ENCODE results near the gene LRRC26.
A peak's percentile ranks its signal among the peaks of the same experiment; 100 is the strongest.
"Not testable (repeated sequence)": the region's sequence is repeated elsewhere in the genome, so short reads cannot be mapped to it uniquely, and the experiment has no call there.

LRRC26 gene

DNA sequence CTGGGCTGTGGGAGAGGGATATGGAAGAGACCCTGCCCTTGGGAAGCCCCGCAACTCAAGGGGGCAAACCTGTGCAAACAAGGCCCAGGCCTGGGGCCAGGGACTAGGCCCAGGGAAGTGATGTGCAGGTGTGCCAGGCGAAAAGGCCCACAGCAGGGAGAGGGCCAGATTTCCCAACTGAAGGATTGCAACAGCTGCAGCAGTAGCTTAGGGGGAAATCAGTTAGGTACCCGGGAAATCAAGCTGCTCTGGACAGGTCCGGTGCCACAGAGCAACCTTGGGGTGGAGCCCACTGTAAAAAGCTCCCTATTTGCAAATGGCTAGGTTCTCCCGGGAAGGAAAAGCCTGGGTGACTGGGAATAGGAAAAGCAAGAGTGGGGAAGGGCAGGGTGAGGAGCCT, 20.5 kb downstream of the LRRC26 start:
- no peak for DNase-seq

GRCh38 chr9:137148661-137149060, 21.2 kb downstream of the LRRC26 start:
- DNase-seq, result no peak

- no peak for DNase-seq
Observed at GRCh38 chr9:137148242-137148641, 21.6 kb downstream of the LRRC26 start.

GRCh38 chr9:137147793-137148160, 22.1 kb downstream of the LRRC26 start:
- DNase-seq, result no peak

DNA sequence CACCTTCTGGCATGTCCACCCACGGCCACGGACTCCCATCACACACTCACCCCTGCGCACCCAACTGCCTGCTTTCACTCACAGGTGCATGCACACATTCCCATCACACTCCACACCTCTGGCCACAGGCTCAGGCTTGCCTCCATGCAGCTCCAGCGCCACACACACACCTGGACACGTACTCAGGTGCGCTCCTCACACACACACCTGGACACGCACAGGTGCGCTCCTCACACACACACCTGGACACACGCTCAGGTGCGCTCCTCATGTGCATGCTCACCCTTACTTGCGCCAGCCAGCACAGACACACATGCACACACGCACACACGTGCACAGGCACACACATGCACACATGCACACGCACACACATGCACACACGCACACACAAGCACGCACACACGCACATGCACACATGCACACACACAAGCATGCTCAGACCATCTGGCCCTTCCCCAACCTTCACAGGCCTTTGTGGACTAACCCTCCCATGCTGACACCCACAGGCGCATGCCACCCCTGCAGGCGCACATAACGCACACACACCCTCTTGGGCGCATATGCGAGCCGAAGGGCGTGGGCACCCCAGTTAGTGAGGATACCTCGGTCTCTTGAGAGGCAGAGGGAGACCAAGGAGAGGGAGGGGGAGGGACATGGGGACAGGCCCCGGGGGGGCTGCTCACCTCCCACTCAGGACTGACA, 22.6 kb downstream of the LRRC26 start:
- DNase-seq, result no peak

DNA sequence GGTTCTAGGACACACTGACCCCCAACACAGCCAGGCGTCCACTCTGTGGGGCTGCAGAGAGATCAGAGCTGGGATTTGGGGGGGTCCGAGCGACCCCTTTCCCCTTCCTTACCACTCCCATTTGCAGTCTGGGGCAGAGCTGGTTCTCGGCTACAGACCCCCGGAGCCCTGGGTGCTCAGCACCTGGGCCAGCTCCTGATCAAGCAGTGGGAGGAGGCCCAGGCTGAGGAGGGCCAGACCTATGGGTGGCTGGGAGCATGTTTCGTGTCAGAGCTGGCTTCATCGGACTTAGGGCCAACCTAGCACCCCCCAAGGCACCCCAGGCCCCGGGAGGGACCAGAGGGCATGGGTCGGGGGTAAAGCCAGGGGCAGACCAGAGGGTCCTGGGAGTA, 23.3 kb downstream of the LRRC26 start:
- DNase-seq, result no peak

GRCh38 chr9:137145731-137146526, 23.9 kb downstream of the LRRC26 start:
- no peak for DNase-seq

DNA sequence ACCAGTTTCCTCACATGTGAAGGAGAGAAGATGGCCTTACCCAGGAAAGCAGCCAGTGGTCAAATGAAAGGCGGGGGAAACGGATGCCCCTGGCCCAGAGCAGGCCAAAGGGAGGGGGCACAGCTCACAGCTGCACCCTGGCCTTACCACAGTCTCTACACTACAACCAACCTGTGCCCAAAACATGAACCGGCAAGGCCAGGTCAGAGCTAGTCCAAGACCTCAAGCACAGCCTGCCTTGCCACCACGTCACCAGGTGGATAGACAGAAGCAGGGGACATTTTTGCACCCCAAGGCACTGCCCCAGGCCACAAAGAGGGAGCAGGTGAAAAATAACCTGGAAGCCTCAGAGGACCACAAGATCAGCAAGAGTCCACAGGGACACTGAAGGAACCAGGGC, 26.4 kb downstream of the LRRC26 start:
- DNase-seq, result no peak

GRCh38 chr9:137141976-137142936, 27.6 kb downstream of the LRRC26 start:
- no peak for DNase-seq

GRCh38 chr9:137141050-137141810, 28.6 kb downstream of the LRRC26 start:
- DNase-seq, result no peak

DNA sequence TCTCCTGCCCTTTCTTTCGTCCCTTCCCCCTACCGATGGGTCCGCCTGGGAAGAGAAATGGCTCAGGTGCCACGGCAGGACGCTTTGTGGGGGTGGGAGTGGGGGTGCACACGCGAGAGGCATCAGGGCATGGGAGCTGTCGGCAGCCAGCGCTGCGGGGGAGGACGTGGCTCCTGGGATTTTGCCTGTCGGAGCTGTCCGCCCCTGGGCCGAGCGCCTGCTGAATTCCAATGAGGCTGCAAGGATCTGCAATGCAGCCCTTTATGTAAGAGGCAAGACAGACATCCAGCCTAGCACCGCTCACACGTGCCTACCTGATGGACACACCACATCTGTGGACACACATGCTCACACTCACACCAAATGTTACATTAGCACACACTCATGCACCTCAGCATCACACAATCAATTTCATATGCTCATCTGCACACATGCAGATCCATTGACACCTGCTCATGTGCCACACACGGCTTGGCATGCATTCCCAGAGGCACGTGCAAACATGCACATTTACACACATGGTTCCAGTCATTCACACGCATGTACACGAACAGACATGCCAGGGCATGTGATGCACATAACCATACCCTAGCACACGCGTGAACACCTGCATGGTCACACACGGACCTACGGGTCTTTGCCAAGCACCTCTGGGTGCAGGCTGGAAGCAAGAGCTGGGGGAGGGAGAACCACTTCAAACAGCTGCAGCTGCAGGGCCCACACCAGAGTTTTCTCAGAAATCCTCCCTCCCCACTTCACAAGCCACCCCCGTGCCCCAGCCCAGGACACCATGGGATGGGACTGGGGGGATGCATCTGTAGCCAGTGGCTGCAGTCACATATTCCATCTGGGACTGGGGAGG, 29.5 kb downstream of the LRRC26 start:
- DNase-seq, result no peak

GRCh38 chr9:137139468-137140150, 30.2 kb downstream of the LRRC26 start:
- no peak for DNase-seq

DNA sequence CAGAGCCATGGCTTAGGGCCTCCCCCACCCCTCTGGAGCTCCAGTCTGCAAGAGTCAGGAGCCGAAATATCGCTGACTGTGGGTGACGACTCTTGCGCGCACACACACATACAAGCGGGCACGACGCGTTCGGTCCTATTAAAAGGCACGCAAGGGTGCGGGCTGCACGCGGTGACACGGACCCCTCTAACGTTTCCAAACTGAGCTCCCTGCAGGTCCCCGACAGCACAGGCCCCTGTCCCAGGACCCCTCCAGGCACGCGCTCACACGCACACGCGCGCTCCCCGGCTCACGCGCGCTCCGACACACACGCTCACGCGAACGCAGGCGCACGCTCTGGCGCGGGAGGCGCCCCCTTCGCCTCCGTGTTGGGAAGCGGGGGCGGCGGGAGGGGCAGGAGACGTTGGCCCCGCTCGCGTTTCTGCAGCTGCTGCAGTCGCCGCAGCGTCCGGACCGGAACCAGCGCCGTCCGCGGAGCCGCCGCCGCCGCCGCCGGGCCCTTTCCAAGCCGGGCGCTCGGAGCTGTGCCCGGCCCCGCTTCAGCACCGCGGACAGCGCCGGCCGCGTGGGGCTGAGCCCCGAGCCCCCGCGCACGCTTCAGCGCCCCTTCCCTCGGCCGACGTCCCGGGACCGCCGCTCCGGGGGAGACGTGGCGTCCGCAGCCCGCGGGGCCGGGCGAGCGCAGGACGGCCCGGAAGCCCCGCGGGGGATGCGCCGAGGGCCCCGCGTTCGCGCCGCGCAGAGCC, 31.0 kb downstream of the LRRC26 start, which contains the start of gene GRIN1:
TSS of gene GRIN1 (plus strand) at position 433 of the 746 bp plus-strand sequence. CDS start 333 bp downstream, outside the sequence.
- DNase-seq, result peak; percentile 34

- no peak for DNase-seq
Observed at GRCh38 chr9:137138058-137138721, 31.7 kb downstream of the LRRC26 start.

DNA sequence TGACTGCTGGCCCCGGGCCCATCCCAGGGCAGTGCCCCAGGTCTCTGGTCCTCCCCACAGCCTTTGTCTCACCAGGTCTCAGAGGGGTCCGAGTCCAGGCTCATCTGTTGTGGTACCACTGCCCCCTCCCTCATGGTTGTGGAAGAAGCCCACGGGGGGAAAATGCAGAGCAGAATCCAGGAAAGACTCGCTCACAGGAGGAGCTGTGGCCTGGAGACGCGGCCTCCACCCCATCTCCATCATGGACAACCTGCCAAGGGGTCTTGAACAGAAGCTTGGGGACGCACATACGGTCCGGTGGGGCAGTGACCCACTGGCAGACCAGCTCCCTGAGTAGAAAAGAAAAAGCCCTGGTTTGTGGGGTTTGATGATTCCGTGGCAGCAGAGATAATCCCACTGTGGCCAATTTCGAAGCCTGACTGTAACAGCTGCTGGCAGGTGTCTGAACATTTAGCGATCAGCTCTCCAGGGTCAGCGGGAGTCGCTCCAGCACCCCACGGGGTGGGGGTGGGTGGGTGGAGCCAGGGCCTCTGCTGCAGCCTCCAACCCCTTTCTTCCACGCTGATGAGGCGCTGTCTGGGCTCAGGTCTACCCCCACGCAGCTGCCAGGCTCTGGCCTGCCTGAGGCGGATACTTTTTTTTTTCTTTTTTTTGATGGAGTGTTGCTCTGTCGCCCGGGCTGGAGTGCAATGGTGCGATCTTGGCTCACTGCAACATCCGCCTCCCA, 32.8 kb downstream of the LRRC26 start:
- no peak for DNase-seq

GRCh38 chr9:137136261-137136880, 33.5 kb downstream of the LRRC26 start:
- no peak for DNase-seq

GRCh38 chr9:137135154-137135553, 34.7 kb downstream of the LRRC26 start:
- DNase-seq, result not testable (repeated sequence)

GRCh38 chr9:137134191-137134590, 35.7 kb downstream of the LRRC26 start:
- DNase-seq, result no peak
